ENCODE data around the gene GFOD2. TPM values are rescaled to one million over a fixed set of nuclear protein-coding genes. Genes with fewer than 3 reads are reported as not detected.

Gene GFOD2
- total and polyA plus RNA-seq, 2 of the 13 experiments (the other 11 are each of a cell fraction or from before 2014, with no cell fraction given), result 11.1 to 17.2 TPM

DNA sequence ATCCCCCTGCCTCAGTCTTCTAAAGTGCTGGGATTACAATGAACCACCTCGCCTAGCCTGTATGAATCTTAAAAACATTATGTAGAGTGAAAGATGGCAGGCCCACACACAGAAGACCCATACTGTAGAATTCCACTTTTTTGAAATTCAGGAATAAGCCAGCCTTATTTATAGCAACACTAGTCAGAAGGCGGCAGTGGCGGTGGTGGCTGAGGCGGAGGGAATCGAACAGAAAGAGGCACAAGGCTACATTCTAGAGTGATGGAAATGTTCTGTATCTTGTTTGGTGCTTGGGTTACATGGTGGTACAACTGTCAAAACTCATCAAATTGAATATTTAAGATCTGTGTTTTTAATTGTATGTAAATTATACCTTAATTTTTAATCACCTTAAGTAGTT is 11.3 kb downstream of the GFOD2 start:
- TF ChIP-seq RNF2 (conservative IDR thresholded peaks at IDR 0.05; ENCODE audit: low read depth) (no peak), ZKSCAN1 (IDR thresholded peaks at IDR 0.05; ENCODE audit: low read length) (no peak), RORA (CRISPR knock-in tag; IDR thresholded peaks at IDR 0.05) (no peak), SSRP1 (CRISPR knock-in tag; IDR thresholded peaks at IDR 0.05) (no peak), KAT8 (CRISPR knock-in tag; IDR thresholded peaks at IDR 0.05) (no peak), CHD4 (IDR thresholded peaks at IDR 0.05; ENCODE audit: borderline replicate concordance, low read length) (no peak), ZNF784 (CRISPR knock-in tag; IDR thresholded peaks at IDR 0.05; ENCODE audit: borderline replicate concordance) (no peak), FOXP4 (CRISPR knock-in tag; IDR thresholded peaks at IDR 0.05) (no peak), ZNF878 (CRISPR knock-in tag; IDR thresholded peaks at IDR 0.05) (no peak), SNAPC2 (CRISPR knock-in tag; IDR thresholded peaks at IDR 0.05) (no peak), ATM (IDR thresholded peaks at IDR 0.05; ENCODE audit: borderline replicate concordance) (no peak), GATAD1 (CRISPR knock-in tag; IDR thresholded peaks at IDR 0.05) (no peak), TOPORS (CRISPR knock-in tag; IDR thresholded peaks at IDR 0.05) (no peak), TFDP2 (CRISPR knock-in tag; IDR thresholded peaks at IDR 0.05) (no peak), MLLT10 (CRISPR knock-in tag; IDR thresholded peaks at IDR 0.05) (no peak)
- TF ChIP-seq, protein P1, sequence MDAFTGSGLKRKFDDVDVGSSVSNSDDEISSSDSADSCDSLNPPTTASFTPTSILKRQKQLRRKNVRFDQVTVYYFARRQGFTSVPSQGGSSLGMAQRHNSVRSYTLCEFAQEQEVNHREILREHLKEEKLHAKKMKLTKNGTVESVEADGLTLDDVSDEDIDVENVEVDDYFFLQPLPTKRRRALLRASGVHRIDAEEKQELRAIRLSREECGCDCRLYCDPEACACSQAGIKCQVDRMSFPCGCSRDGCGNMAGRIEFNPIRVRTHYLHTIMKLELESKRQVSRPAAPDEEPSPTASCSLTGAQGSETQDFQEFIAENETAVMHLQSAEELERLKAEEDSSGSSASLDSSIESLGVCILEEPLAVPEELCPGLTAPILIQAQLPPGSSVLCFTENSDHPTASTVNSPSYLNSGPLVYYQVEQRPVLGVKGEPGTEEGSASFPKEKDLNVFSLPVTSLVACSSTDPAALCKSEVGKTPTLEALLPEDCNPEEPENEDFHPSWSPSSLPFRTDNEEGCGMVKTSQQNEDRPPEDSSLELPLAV (CRISPR knock-in tag; conservative IDR thresholded peaks at IDR 0.05; ENCODE audit: low read depth), result no peak
- TF ChIP-seq, protein P2, sequence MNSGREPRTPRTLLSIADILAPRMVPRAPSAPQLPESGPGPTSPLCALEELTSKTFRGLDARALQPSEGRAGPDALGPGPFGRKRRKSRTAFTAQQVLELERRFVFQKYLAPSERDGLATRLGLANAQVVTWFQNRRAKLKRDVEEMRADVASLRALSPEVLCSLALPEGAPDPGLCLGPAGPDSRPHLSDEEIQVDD (CRISPR knock-in tag; IDR thresholded peaks at IDR 0.05; ENCODE audit: borderline replicate concordance), result no peak
- TF ChIP-seq, protein P3, sequence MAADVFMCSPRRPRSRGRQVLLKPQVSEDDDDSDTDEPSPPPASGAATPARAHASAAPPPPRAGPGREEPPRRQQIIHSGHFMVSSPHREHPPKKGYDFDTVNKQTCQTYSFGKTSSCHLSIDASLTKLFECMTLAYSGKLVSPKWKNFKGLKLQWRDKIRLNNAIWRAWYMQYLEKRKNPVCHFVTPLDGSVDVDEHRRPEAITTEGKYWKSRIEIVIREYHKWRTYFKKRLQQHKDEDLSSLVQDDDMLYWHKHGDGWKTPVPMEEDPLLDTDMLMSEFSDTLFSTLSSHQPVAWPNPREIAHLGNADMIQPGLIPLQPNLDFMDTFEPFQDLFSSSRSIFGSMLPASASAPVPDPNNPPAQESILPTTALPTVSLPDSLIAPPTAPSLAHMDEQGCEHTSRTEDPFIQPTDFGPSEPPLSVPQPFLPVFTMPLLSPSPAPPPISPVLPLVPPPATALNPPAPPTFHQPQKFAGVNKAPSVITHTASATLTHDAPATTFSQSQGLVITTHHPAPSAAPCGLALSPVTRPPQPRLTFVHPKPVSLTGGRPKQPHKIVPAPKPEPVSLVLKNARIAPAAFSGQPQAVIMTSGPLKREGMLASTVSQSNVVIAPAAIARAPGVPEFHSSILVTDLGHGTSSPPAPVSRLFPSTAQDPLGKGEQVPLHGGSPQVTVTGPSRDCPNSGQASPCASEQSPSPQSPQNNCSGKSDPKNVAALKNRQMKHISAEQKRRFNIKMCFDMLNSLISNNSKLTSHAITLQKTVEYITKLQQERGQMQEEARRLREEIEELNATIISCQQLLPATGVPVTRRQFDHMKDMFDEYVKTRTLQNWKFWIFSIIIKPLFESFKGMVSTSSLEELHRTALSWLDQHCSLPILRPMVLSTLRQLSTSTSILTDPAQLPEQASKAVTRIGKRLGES (CRISPR knock-in tag; IDR thresholded peaks at IDR 0.05; ENCODE audit: borderline replicate concordance), result no peak
- H4K20me1 ChIP-seq (ENCODE audit: insufficient read depth, low read length), result no peaks in the 10 kb centered on the region
- H3K27ac ChIP-seq (ENCODE audit: extremely low read length, insufficient read depth, low read length), result no peak overlapping the region
- no TSS peak for BruUV-seq (replicated peaks)
- no peak overlapping the region for H3K9ac ChIP-seq (ENCODE audit: insufficient read depth, low read depth, low read length)
- H3K9me3 ChIP-seq (ENCODE audit: low read length), result no peaks in the 10 kb centered on the region
- no peak overlapping the region for H3K4me2 ChIP-seq (ENCODE audit: low read depth, low read length)
- H2AFZ ChIP-seq (ENCODE audit: low read length), result no peak overlapping the region
- H3K4me1 ChIP-seq (ENCODE audit: insufficient read depth, low read length), result peaks cover 11% of the 10 kb centered on the region; the same call in 1 of the 2 replicates
- in situ Hi-C loops (cut with HindIII; ENCODE audit: extremely low pct_ligation_motif_present, low pct_unique_long_range_greater_than_20kb), result no loop called here
- DNase-seq (ENCODE audit: low spot score) (no peak), ATAC-seq (no peak), FAIRE-seq (no peak)
- WGBS (ENCODE audit: low lambda C conversion rate), result 94% methylated on average over 5 of the region's 5 CpGs
- peaks cover 19% of the 10 kb centered on the region for H3K79me2 ChIP-seq (ENCODE audit: insufficient read depth, low read length)
- ChIA-PET CTCF (ENCODE audit: low intra/inter-chr PET ratio, low total read pairs) (no interaction called here), POLR2A (no interaction called here)
- H3K27me3 ChIP-seq (ENCODE audit: control insufficient read depth in 1 of 2, insufficient read depth in 2 of 2, low read length in 2 of 2), result no peaks in the 10 kb centered on the region
- intact Hi-C loops (cut with micrococcal nuclease; ENCODE audit: unreplicated experiment), result no loop called here
- H3K4me3 ChIP-seq (replicated peaks in 1 of 3; ENCODE audit: insufficient read depth in 1 of 3, low read depth in 2 of 3, low read length in 3 of 3), result no peak overlapping the region
- peaks cover 0 to 2% of the 10 kb centered on the region in 2 experiments; a peak in 2 of 5 replicates for H3K36me3 ChIP-seq (replicated peaks in 1 of 2; ENCODE audit: control insufficient read depth in 1 of 2, insufficient read depth in 2 of 2, low read length in 2 of 2)
